Measurements from ENCODE around the gene CYGB.
A peak's percentile ranks its signal among the peaks of the same experiment; 100 is the strongest.
"Not testable (repeated sequence)": the region's sequence is repeated elsewhere in the genome, so short reads cannot be mapped to it uniquely, and the experiment has no call there.

CYGB gene

GRCh38 chr17:76530811-76531485 lies 6.6 kb downstream of the CYGB start:
- DNase-seq (ENCODE audit: low read depth): no peak
- TF ChIP-seq, protein P1, sequence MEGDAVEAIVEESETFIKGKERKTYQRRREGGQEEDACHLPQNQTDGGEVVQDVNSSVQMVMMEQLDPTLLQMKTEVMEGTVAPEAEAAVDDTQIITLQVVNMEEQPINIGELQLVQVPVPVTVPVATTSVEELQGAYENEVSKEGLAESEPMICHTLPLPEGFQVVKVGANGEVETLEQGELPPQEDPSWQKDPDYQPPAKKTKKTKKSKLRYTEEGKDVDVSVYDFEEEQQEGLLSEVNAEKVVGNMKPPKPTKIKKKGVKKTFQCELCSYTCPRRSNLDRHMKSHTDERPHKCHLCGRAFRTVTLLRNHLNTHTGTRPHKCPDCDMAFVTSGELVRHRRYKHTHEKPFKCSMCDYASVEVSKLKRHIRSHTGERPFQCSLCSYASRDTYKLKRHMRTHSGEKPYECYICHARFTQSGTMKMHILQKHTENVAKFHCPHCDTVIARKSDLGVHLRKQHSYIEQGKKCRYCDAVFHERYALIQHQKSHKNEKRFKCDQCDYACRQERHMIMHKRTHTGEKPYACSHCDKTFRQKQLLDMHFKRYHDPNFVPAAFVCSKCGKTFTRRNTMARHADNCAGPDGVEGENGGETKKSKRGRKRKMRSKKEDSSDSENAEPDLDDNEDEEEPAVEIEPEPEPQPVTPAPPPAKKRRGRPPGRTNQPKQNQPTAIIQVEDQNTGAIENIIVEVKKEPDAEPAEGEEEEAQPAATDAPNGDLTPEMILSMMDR (IDR thresholded peaks at IDR 0.05; ENCODE audit: low read depth, low read length, missing control alignments): no peak
- H3K4me3 ChIP-seq (ENCODE audit: low read depth, low read length): no peak overlapping the region

DNA sequence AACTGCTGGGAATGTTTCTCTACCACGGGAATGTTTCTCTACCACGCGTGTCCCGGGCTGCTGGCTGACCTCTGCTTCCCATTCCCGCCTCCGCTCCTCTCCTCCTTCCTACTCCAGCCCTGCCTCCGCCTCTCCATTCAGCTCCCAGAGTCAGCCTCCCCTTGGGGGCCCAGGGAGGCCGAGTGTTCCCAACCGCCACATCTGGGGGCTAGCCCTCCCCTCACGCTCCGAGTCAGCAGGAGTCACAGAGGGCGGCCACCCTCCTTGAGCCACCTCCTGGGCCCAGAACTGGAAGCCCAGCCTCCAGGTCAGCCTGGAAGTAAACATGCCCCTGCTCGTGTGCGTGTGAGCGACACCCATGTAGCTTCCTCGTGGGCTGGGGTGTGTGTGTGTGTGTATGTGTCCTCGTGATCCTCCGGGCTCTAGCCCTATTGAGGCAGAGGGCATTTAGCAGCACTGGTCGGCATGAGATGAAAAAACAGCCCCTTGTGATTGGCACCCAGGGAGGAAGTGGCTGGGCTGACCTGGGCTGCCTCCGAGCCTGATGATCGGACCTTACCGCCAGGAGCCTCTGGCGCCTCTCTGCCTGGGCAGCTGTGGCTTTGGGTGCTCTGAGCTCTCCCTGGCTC lies 7.3 kb downstream of the CYGB start:
- H3K4me3 ChIP-seq (ENCODE audit: low read depth, low read length): no peak overlapping the region
- TF ChIP-seq, protein P1 (IDR thresholded peaks at IDR 0.05; ENCODE audit: low read depth, low read length, missing control alignments): no peak
- no peak for DNase-seq (ENCODE audit: low read depth)

GRCh38 chr17:76529224-76530094 lies 8.1 kb downstream of the CYGB start:
- no peak overlapping the region for H3K4me3 ChIP-seq (ENCODE audit: low read depth, low read length)
- TF ChIP-seq, protein P1 (IDR thresholded peaks at IDR 0.05; ENCODE audit: low read depth, low read length, missing control alignments): no peak
- DNase-seq (ENCODE audit: low read depth): no peak

GRCh38 chr17:76528528-76529223 lies 8.8 kb downstream of the CYGB start:
- H3K4me3 ChIP-seq (ENCODE audit: low read depth, low read length): peak overlapping the region; percentile 58
- TF ChIP-seq, protein P1 (IDR thresholded peaks at IDR 0.05; ENCODE audit: low read depth, low read length, missing control alignments): peak; percentile 34
- no peak for DNase-seq (ENCODE audit: low read depth)

GRCh38 chr17:76528156-76528527 lies 9.4 kb downstream of the CYGB start:
- TF ChIP-seq, protein P1 (IDR thresholded peaks at IDR 0.05; ENCODE audit: low read depth, low read length, missing control alignments): no peak
- peak overlapping the region; percentile 58 for H3K4me3 ChIP-seq (ENCODE audit: low read depth, low read length)
- DNase-seq (ENCODE audit: low read depth): no peak

DNA sequence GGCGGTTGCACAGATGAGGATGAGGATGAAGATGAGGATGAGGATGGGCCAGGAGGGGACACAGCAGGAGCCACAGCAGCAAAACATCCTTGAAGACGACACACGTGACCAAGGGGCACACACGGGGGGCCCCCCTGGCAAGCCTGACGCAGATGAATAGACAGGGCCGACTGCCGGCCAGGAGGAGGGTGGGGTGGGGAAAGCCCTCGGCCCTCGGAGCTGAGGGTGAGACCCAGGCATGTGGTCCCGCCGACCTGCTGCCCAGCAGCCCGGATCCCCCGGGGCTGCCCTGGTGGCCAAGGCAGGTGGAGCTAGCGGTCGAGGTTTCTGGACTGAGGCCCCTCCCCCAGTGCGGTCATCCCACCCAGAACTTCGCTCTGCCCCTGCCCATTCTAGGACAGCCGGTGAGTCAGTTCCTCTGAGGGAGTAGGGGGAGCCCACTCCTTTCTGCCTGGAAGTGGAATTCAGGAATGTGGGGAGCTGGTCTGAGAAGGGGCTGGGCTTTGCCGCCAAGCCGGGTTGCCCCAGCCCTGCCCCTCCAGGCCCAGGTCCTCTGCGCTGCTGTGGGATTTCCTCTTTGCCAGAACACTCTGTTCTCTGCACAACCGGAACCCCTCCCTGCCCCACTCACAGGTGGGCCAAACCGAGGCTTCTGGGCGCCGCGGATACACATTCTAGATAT lies 9.9 kb downstream of the CYGB start:
- peak overlapping the region; percentile 58 for H3K4me3 ChIP-seq (ENCODE audit: low read depth, low read length)

DNA sequence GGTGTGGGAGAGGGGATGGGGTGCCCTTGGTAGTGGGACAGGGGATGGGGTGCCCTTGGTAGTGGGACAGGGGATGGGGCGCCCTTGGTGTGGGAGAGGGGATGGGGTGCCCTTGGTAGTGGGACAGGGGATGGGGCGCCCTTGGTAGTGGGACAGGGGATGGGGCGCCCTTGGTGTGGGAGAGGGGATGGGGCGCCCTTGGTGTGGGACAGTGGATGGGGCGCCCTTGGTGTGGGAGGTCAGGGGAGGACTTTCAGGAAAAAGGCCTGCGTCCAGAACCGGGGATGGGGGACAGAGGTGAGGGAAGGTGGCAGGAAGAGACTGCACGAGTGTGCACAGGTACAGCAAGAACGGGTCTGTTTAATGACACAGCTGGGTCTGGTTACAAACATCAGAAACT lies 10.5 kb downstream of the CYGB start:
- not testable (repeated sequence) for H3K4me3 ChIP-seq (ENCODE audit: low read depth, low read length); DNase-seq (ENCODE audit: low read depth)

More for the DNA sequence above, 9.9 kb downstream of the CYGB start:
- TF ChIP-seq, protein P1 (IDR thresholded peaks at IDR 0.05; ENCODE audit: low read depth, low read length, missing control alignments): peak; percentile 17
- DNase-seq (ENCODE audit: low read depth): no peak

- H3K4me3 ChIP-seq (ENCODE audit: low read depth, low read length); DNase-seq (ENCODE audit: low read depth): not testable (repeated sequence)
Measured at GRCh38 chr17:76525513-76525833, 12.0 kb downstream of the CYGB start.
